ENCODE measurements around the gene TAMALIN.

The TAMALIN gene

GRCh38 chr12:52027085-52027843, 20.5 kb downstream of the TAMALIN start:
- no peaks in the 10 kb centered on the region for H3K9me3 Mint-ChIP-seq
- no peak overlapping the region for H3K27ac Mint-ChIP-seq
- peaks cover 20% of the 10 kb centered on the region for H3K4me1 Mint-ChIP-seq (ENCODE audit: low read depth)
- peaks cover 1% of the 10 kb centered on the region for H3K36me3 Mint-ChIP-seq (ENCODE audit: low read depth)
- no peak for DNase-seq (ENCODE audit: low spot score)
- H3K4me3 Mint-ChIP-seq = no peak overlapping the region
- H3K27me3 Mint-ChIP-seq (ENCODE audit: low read depth) = no peaks in the 10 kb centered on the region

GRCh38 chr12:52029685-52030084, 22.9 kb downstream of the TAMALIN start:
- DNase-seq (ENCODE audit: low spot score) = no peak
- Mint-ChIP-seq H3K36me3 (ENCODE audit: low read depth) (no peaks in the 10 kb centered on the region), H3K4me3 (no peak overlapping the region), H3K4me1 (ENCODE audit: low read depth) (peaks cover 27% of the 10 kb centered on the region), H3K27ac (no peak overlapping the region), H3K9me3 (no peaks in the 10 kb centered on the region), H3K27me3 (ENCODE audit: low read depth) (peaks cover 10% of the 10 kb centered on the region)

DNA sequence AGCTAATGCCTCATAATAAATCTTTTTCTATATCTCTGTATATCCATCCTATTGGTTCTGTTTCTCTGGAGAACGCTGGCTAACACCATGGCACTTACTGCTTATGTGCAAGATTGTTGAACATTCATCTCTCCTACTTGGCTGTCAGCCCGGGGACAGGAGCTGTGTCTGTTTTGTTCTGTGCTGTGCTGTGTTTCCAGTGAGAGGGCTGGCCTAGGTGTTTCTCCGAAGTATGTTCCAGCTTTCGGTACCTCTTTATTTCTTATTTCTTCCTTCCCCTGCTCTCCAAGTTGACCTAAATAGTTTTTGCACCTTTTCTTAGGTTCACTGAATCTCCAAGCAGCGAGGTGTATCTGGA, 25.7 kb downstream of the TAMALIN start:
- no peaks in the 10 kb centered on the region for H3K9me3 Mint-ChIP-seq
- H3K4me1 Mint-ChIP-seq (ENCODE audit: low read depth) = peaks cover 22% of the 10 kb centered on the region
- DNase-seq (ENCODE audit: low spot score) = no peak
- H3K36me3 Mint-ChIP-seq (ENCODE audit: low read depth) = no peaks in the 10 kb centered on the region
- H3K4me3 Mint-ChIP-seq = peak overlapping the region; percentile 65
- H3K27me3 Mint-ChIP-seq (ENCODE audit: low read depth) = peaks cover 23% of the 10 kb centered on the region
- H3K27ac Mint-ChIP-seq = peak overlapping the region; percentile 34

GRCh38 chr12:52032804-52033445, 26.2 kb downstream of the TAMALIN start:
- Mint-ChIP-seq H3K27ac (peak overlapping the region; percentile 82), H3K4me1 (ENCODE audit: low read depth) (peaks cover 22% of the 10 kb centered on the region), H3K36me3 (ENCODE audit: low read depth) (no peaks in the 10 kb centered on the region), H3K27me3 (ENCODE audit: low read depth) (peaks cover 23% of the 10 kb centered on the region), H3K4me3 (peak overlapping the region; percentile 78), H3K9me3 (no peaks in the 10 kb centered on the region)
- peak; percentile 95 for DNase-seq (ENCODE audit: low spot score)

- Mint-ChIP-seq H3K36me3 (ENCODE audit: low read depth) (no peaks in the 10 kb centered on the region), H3K27ac (peak overlapping the region; percentile 82), H3K4me1 (ENCODE audit: low read depth) (peaks cover 26% of the 10 kb centered on the region), H3K27me3 (ENCODE audit: low read depth) (peaks cover 29% of the 10 kb centered on the region), H3K9me3 (no peaks in the 10 kb centered on the region), H3K4me3 (peak overlapping the region; percentile 78)
- DNase-seq (ENCODE audit: low spot score) = no peak
Observed at GRCh38 chr12:52033446-52034140, 26.8 kb downstream of the TAMALIN start.

- Mint-ChIP-seq H3K27me3 (ENCODE audit: low read depth) (peaks cover 31% of the 10 kb centered on the region), H3K27ac (no peak overlapping the region), H3K4me1 (ENCODE audit: low read depth) (peaks cover 26% of the 10 kb centered on the region), H3K36me3 (ENCODE audit: low read depth) (no peaks in the 10 kb centered on the region), H3K4me3 (no peak overlapping the region), H3K9me3 (no peaks in the 10 kb centered on the region)
- DNase-seq (ENCODE audit: low spot score) = no peak
Observed at GRCh38 chr12:52035190-52035589, 28.4 kb downstream of the TAMALIN start.

DNA sequence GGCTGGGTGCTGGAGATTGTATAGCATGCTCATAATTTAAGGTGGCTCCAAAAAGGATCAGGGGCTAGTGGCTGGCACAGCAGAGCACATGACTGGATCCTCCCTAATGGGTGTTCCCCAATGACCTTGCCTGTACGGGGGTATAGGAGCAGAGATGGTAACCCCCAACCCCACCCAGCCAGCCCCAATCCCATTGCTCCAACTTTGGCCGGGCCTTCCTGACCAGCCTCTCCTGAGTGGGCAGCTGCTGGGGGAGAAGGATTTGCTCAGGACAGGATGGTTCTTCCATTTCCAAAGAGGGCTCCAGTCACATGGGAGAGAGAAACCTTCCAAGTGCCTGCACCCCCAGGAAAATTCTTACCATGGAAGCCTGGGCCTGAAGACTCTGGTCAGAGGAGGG, 29.2 kb downstream of the TAMALIN start:
- Mint-ChIP-seq H3K9me3 (no peaks in the 10 kb centered on the region), H3K27ac (no peak overlapping the region), H3K36me3 (ENCODE audit: low read depth) (no peaks in the 10 kb centered on the region), H3K27me3 (ENCODE audit: low read depth) (peaks cover 31% of the 10 kb centered on the region), H3K4me3 (peak overlapping the region; percentile 51), H3K4me1 (ENCODE audit: low read depth) (peaks cover 26% of the 10 kb centered on the region)
- no peak for DNase-seq (ENCODE audit: low spot score)

DNA sequence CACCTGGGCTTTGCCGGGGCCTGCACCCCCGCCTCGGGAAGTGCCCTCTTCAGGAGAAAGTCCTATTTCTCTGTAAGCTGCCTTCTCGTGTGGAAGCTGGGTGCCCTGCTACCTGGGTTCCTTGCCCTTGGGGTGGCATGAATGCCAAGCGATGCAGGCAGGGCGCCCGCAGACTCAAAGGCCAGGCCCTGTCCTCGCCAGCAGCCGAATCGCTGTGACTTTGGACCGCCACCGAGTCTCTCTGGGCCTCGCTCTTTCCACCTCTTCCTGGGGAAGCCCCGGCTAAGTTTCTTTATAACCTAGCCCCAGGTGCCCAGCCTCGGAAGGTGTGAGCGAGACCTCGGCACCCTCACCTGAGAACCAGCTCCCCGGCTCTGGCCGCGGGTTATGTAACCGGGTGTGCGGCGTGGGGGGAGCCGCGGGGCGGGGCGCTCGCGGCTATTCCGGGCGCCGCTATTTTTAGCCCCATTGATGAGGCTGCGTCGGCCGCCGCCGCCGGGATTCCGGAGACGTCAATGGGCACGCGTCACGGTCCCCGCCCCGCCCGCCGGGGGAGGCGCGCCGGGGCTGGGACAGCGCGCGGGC, 29.9 kb downstream of the TAMALIN start:
- peak overlapping the region; percentile 51 for H3K4me3 Mint-ChIP-seq
- H3K36me3 Mint-ChIP-seq (ENCODE audit: low read depth) = no peaks in the 10 kb centered on the region
- peaks cover 31% of the 10 kb centered on the region for H3K27me3 Mint-ChIP-seq (ENCODE audit: low read depth)
- peak; percentile 79 for DNase-seq (ENCODE audit: low spot score)
- no peak overlapping the region for H3K27ac Mint-ChIP-seq
- H3K9me3 Mint-ChIP-seq = no peaks in the 10 kb centered on the region
- H3K4me1 Mint-ChIP-seq (ENCODE audit: low read depth) = peaks cover 27% of the 10 kb centered on the region

GRCh38 chr12:52037248-52037861, 30.6 kb downstream of the TAMALIN start:
- no peak for DNase-seq (ENCODE audit: low spot score)
- Mint-ChIP-seq H3K27ac (no peak overlapping the region), H3K27me3 (ENCODE audit: low read depth) (peaks cover 31% of the 10 kb centered on the region), H3K9me3 (no peaks in the 10 kb centered on the region), H3K4me1 (ENCODE audit: low read depth) (peaks cover 33% of the 10 kb centered on the region), H3K36me3 (ENCODE audit: low read depth) (no peaks in the 10 kb centered on the region), H3K4me3 (peak overlapping the region; percentile 19)

- Mint-ChIP-seq H3K4me1 (ENCODE audit: low read depth) (peaks cover 27% of the 10 kb centered on the region), H3K27ac (peak overlapping the region; percentile 26), H3K36me3 (ENCODE audit: low read depth) (no peaks in the 10 kb centered on the region), H3K27me3 (ENCODE audit: low read depth) (peaks cover 28% of the 10 kb centered on the region), H3K4me3 (peak overlapping the region; percentile 71), H3K9me3 (no peaks in the 10 kb centered on the region)
- no peak for DNase-seq (ENCODE audit: low spot score)
Observed at GRCh38 chr12:52038447-52038846, 31.7 kb downstream of the TAMALIN start.

GRCh38 chr12:52041035-52041434, 34.3 kb downstream of the TAMALIN start:
- Mint-ChIP-seq H3K27ac (no peak overlapping the region), H3K27me3 (ENCODE audit: low read depth) (peaks cover 12% of the 10 kb centered on the region), H3K4me3 (no peak overlapping the region), H3K4me1 (ENCODE audit: low read depth) (peaks cover 17% of the 10 kb centered on the region), H3K9me3 (no peaks in the 10 kb centered on the region), H3K36me3 (ENCODE audit: low read depth) (no peaks in the 10 kb centered on the region)
- DNase-seq (ENCODE audit: low spot score) = no peak

GRCh38 chr12:52041695-52042123, 35.0 kb downstream of the TAMALIN start:
- no peak overlapping the region for H3K4me3 Mint-ChIP-seq
- H3K36me3 Mint-ChIP-seq (ENCODE audit: low read depth) = no peaks in the 10 kb centered on the region
- H3K27me3 Mint-ChIP-seq (ENCODE audit: low read depth) = peaks cover 8% of the 10 kb centered on the region
- no peak for DNase-seq (ENCODE audit: low spot score)
- H3K4me1 Mint-ChIP-seq (ENCODE audit: low read depth) = peaks cover 15% of the 10 kb centered on the region
- H3K27ac Mint-ChIP-seq = no peak overlapping the region
- H3K9me3 Mint-ChIP-seq = no peaks in the 10 kb centered on the region

GRCh38 chr12:52042706-52043385, 36.1 kb downstream of the TAMALIN start:
- Mint-ChIP-seq H3K9me3 (no peaks in the 10 kb centered on the region), H3K27me3 (ENCODE audit: low read depth) (peaks cover 8% of the 10 kb centered on the region), H3K4me3 (no peak overlapping the region), H3K27ac (no peak overlapping the region), H3K36me3 (ENCODE audit: low read depth) (no peaks in the 10 kb centered on the region), H3K4me1 (ENCODE audit: low read depth) (peaks cover 15% of the 10 kb centered on the region)
- no peak for DNase-seq (ENCODE audit: low spot score)
